Spinal cord (tissue), 10 donors: ENCODE data around the gene DHRS3. TPM values are rescaled to one million over a fixed set of nuclear protein-coding genes. Genes with fewer than 3 reads are reported as not detected.

Experiments used
- DNase-seq, 6 donors: peaks; one replicate each; pipeline versions ENCODE4 v3.0.0 to v3.0.0-alpha.2; 2013 to 2015; ENCODE audit warnings: low spot score in 6 of 6, low read depth in 4 of 6
- H3K27ac ChIP-seq: one replicate; pipeline ENCODE4 v1.5.1; 2013; ENCODE audit warnings: low read depth, low read length, control low read depth
- H3K27me3 ChIP-seq: one replicate; pipeline ENCODE4 v1.6.1; 2013; ENCODE audit warnings: low read length; ENCODE audit not compliant: control insufficient read depth, insufficient read depth
- H3K36me3 ChIP-seq: one replicate; pipeline ENCODE4 v1.6.1; 2013; ENCODE audit warnings: low read length; ENCODE audit not compliant: control insufficient read depth, insufficient read depth
- H3K4me1 ChIP-seq: one replicate; pipeline ENCODE4 v1.6.1; 2013; ENCODE audit warnings: low read length; ENCODE audit not compliant: control insufficient read depth, insufficient read depth
- H3K4me3 ChIP-seq: one replicate; pipeline ENCODE4 v1.5.1; 2013; ENCODE audit warnings: low read depth, low read length, control low read depth
- H3K9me3 ChIP-seq: one replicate; pipeline ENCODE4 v1.6.1; 2013; ENCODE audit warnings: low read length; ENCODE audit not compliant: control insufficient read depth, insufficient read depth
- WGBS: methylation state at CpG from one replicate; pipeline ENCODE4 v1.1.5; 2013; ENCODE audit warnings: missing lambda C conversion rate; ENCODE audit not compliant: insufficient coverage; 5-methylcytosine and 5-hydroxymethylcytosine counted together
- polyA plus RNA-seq, 2 donors: library from polyadenylated mRNA; unstranded; fragments of 120-200 nt; gene quantifications; one replicate each; pipeline ENCODE4 v1.2.1, GENCODE V29; 2013; ENCODE audit not compliant: insufficient read length in 2 of 2
- total RNA-seq, 2 donors: library from RNA; depleted of rRNA in 1 of 2; stranded (reverse); fragments of 120-200 nt in 1 of 2; fragments of >200 nt in 1 of 2; gene quantifications; one replicate each; pipeline versions ENCODE4 v1.2.3 to v1.2.4, GENCODE V29; 2013 to 2014
- donor health status: healthy.

The DHRS3 gene
- total and polyA plus RNA-seq, 4 donors: 22.1 to 160 (median 73.3) TPM

DNA sequence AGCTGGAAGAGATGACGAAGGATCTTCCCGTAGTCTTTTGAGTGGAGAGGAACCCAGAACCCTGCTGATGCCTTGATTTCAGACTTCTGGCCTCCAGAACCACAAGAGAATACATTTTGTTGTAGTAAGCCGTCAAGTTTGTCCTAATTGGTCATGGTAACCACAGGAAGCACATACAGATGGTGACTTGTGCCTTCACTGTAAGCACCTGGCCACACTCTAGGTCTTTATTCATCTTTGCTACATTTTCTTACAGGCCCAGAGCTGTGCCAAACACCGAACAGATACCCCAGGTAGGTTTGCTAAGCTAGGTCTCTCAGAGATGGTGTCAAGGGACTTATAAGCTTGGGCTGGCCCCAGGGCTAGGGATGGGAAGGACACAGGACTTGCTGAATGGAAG lies 4.8 kb downstream of the DHRS3 start:
- 96% methylated on average over 3 of the region's 4 CpGs for WGBS
- Histone ChIP-seq H3K9me3 (no peaks in the 10 kb centered on the region), H3K27me3 (peaks cover 11% of the 10 kb centered on the region), H3K4me3 (no peak overlapping the region), H3K36me3 (no peaks in the 10 kb centered on the region), H3K27ac (peak overlapping the region; percentile 61), H3K4me1 (peaks cover 41% of the 10 kb centered on the region)
- no peak for DNase-seq

- 88% methylated on average over 7 of the region's 7 CpGs for WGBS
- H3K4me1 ChIP-seq: peaks cover 21% of the 10 kb centered on the region
- peak overlapping the region; percentile 6 for H3K27ac ChIP-seq
- H3K4me3 ChIP-seq: no peak overlapping the region
- no peaks in the 10 kb centered on the region for H3K36me3 ChIP-seq
- no peak for DNase-seq
- H3K27me3 ChIP-seq: peaks cover under 1% of the 10 kb centered on the region
- H3K9me3 ChIP-seq: no peaks in the 10 kb centered on the region
These were observed 7.1 kb downstream of the DHRS3 start for GRCh38 chr1:12610941-12611340.

- 94% methylated on average over 5 of the region's 7 CpGs for WGBS
- Histone ChIP-seq H3K9me3 (no peaks in the 10 kb centered on the region), H3K27ac (peak overlapping the region; percentile 43), H3K36me3 (no peaks in the 10 kb centered on the region), H3K27me3 (no peaks in the 10 kb centered on the region), H3K4me1 (peaks cover 16% of the 10 kb centered on the region), H3K4me3 (no peak overlapping the region)
- DNase-seq: no peak
These were observed 7.6 kb downstream of the DHRS3 start for GRCh38 chr1:12610305-12610935.

GRCh38 chr1:12609469-12610003 lies 8.5 kb downstream of the DHRS3 start:
- 100% methylated on average over 2 of the region's 5 CpGs for WGBS
- Histone ChIP-seq H3K4me1 (peaks cover 11% of the 10 kb centered on the region), H3K36me3 (no peaks in the 10 kb centered on the region), H3K9me3 (no peaks in the 10 kb centered on the region), H3K27ac (no peak overlapping the region), H3K4me3 (no peak overlapping the region), H3K27me3 (no peaks in the 10 kb centered on the region)
- DNase-seq: no peak

- Histone ChIP-seq H3K4me3 (no peak overlapping the region), H3K4me1 (peaks cover 14% of the 10 kb centered on the region), H3K36me3 (no peaks in the 10 kb centered on the region), H3K27ac (peak overlapping the region; percentile 1), H3K27me3 (no peaks in the 10 kb centered on the region), H3K9me3 (no peaks in the 10 kb centered on the region)
- WGBS: 92% methylated on average over 4 of the region's 5 CpGs
- DNase-seq: no peak
These were observed 9.6 kb downstream of the DHRS3 start for GRCh38 chr1:12608311-12608957.

DNA sequence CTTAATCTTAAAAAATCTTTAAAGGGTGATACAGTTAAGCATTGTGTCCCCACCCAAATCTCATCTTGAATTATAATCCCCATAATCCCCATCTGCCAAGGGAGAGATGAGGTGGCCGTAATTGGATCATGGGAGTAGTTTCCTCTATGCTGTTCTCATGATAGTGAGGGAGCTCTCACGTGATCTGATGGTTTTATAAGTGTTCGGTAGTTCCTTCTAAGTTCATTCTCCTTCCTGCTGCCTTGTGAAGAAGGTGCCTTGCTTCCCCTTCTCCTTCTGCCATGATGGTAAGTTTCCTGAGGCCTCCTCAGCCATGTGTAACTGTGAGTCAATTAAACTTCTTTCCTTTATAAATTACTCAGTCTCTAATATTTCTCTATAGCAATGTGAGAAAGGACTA lies 10.7 kb downstream of the DHRS3 start:
- WGBS: 100% methylated on average over 2 of the region's 3 CpGs
- DNase-seq: no peak
- Histone ChIP-seq H3K4me3 (no peak overlapping the region), H3K27ac (no peak overlapping the region), H3K36me3 (no peaks in the 10 kb centered on the region), H3K27me3 (no peaks in the 10 kb centered on the region), H3K4me1 (peaks cover 24% of the 10 kb centered on the region), H3K9me3 (no peaks in the 10 kb centered on the region)

- peaks cover 44% of the 10 kb centered on the region for H3K4me1 ChIP-seq
- H3K36me3 ChIP-seq: no peaks in the 10 kb centered on the region
- DNase-seq: no peak
- no peaks in the 10 kb centered on the region for H3K27me3 ChIP-seq
- H3K4me3 ChIP-seq: no peak overlapping the region
- H3K9me3 ChIP-seq: no peaks in the 10 kb centered on the region
- WGBS: 86% methylated on average over 3 of the region's 9 CpGs
- no peak overlapping the region for H3K27ac ChIP-seq
These were observed 13.0 kb downstream of the DHRS3 start for GRCh38 chr1:12604986-12605385.

DNA sequence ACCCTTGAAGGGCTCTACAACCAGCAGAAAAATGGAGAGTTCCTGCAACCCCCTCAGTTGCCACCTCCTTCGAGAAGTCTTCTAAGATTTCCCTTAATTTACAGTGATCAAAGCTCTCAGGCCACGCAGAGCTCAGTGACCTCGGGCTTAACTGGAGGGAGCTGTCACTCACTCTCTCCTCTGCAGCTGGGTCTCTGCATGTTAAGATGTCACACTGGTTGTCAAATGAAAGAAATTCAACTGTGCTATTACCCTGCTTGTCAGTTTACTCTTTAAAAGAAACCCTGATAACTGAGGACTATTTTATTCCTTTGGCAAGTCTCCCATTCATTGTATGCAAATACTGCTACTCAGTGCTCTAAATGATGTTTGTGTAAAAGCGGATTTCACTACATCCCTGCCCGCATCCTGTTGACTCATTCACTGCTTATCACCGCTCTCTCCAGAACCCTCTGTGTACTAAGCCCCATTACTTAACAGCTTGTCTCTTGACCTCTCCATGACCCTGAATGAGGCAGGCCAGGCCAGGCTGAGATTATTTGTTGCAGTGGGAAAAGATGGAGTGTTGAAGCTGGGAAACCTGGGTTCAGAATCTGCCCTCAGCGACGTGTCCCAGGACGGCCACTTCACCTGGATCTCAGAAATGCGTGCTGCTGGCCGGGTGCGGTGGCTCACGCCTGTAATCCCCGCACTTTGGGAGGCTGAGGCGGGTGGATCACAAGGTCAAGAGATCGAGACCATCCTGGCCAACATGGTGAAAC lies 13.7 kb downstream of the DHRS3 start:
- Histone ChIP-seq H3K27me3 (no peaks in the 10 kb centered on the region), H3K9me3 (no peaks in the 10 kb centered on the region), H3K4me3 (no peak overlapping the region), H3K27ac (no peak overlapping the region), H3K4me1 (peaks cover 47% of the 10 kb centered on the region), H3K36me3 (no peaks in the 10 kb centered on the region)
- 55% methylated on average over 7 of the region's 16 CpGs for WGBS
- no peak for DNase-seq

DNA sequence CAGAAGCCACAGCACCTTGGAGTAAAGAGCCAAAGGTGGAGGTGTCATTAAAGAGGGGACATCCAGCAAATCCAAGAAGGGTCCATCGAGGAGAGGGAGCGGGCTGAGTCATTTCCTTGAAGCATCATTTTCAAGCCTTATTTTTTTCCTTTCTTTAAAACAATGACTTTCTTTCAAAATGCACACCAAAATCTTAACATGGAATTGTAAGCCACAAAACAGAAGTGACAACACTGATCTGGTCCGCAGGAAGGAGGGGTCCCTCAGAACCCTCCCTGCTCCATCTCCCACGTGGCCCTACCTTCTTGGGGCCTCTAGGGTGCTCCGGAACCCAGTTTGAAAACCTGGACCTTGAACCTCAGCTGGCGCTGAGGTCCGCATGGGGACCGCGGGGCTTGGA lies 14.8 kb downstream of the DHRS3 start:
- Histone ChIP-seq H3K36me3 (no peaks in the 10 kb centered on the region), H3K9me3 (no peaks in the 10 kb centered on the region), H3K27ac (no peak overlapping the region), H3K4me3 (no peak overlapping the region), H3K27me3 (no peaks in the 10 kb centered on the region), H3K4me1 (peaks cover 54% of the 10 kb centered on the region)
- WGBS: 60% methylated on average over 1 of the region's 9 CpGs
- DNase-seq: no peak
